H9 (cell line): Measurements from ENCODE around the gene KRTAP12-2. TPM values are rescaled to one million over a fixed set of nuclear protein-coding genes. Genes with fewer than 3 reads are reported as not detected.
A peak's percentile ranks its signal among the peaks of the same experiment; 100 is the strongest.

ENCODE experiments used
- DNase-seq: peaks from one replicate; pipeline ENCODE4 v3.0.0-alpha.2; 2017
- H2AFZ ChIP-seq: one replicate; pipeline ENCODE4 v1.6.1; 2013; ENCODE audit warnings: mild to moderate bottlenecking, low read length, control low read depth, moderate library complexity
- H2AK5ac ChIP-seq: 2 replicates; pipeline ENCODE4 v1.6.1; 2013; ENCODE audit warnings: low read length, control low read depth, mixed read lengths; ENCODE audit not compliant: insufficient read length
- H2BK120ac ChIP-seq: one replicate; pipeline ENCODE4 v1.6.1; 2013; ENCODE audit warnings: low read depth, mild to moderate bottlenecking, low read length, control low read depth, inconsistent platforms; ENCODE audit not compliant: poor library complexity, severe bottlenecking
- H2BK12ac ChIP-seq: 2 replicates; pipeline ENCODE4 v1.6.1; 2013; ENCODE audit warnings: low read length, control low read depth, mixed read lengths, low read depth; ENCODE audit not compliant: insufficient read length
- H2BK15ac ChIP-seq: 2 replicates; pipeline ENCODE4 v1.6.1; 2013; ENCODE audit warnings: low read depth, low read length, control low read depth
- H2BK20ac ChIP-seq: one replicate; pipeline ENCODE4 v1.6.1; 2013; ENCODE audit warnings: low read depth, mild to moderate bottlenecking, low read length, control low read depth, inconsistent platforms; ENCODE audit not compliant: poor library complexity, severe bottlenecking
- H2BK5ac ChIP-seq: 2 replicates; pipeline ENCODE4 v1.6.1; 2013; ENCODE audit warnings: low read length, control low read depth, mixed read lengths; ENCODE audit not compliant: insufficient read length
- H3K14ac ChIP-seq: 2 replicates; pipeline ENCODE4 v1.6.1; 2013; ENCODE audit warnings: low read length, control low read depth; ENCODE audit not compliant: insufficient read depth
- H3K18ac ChIP-seq: 2 replicates; pipeline ENCODE4 v1.6.1; 2013; ENCODE audit warnings: low read depth, mild to moderate bottlenecking, mixed read lengths, low read length, control low read depth; ENCODE audit not compliant: insufficient read length
- H3K23ac ChIP-seq: 2 replicates; pipeline ENCODE4 v1.6.1; 2013; ENCODE audit warnings: low read length, control low read depth, mixed read lengths, low read depth; ENCODE audit not compliant: insufficient read length
- H3K23me2 ChIP-seq: 2 replicates; pipeline ENCODE4 v1.6.1; 2013; ENCODE audit warnings: low read depth, mild to moderate bottlenecking, mixed read lengths, low read length, control low read depth; ENCODE audit not compliant: insufficient read length, poor library complexity, severe bottlenecking
- H3K27ac ChIP-seq: 2 replicates; pipeline ENCODE4 v1.5.1; 2013; ENCODE audit warnings: low read length, control low read depth, mixed read lengths, low read depth; ENCODE audit not compliant: insufficient read length
- H3K27me3 ChIP-seq: 2 replicates; pipeline ENCODE4 v1.6.1; 2013; ENCODE audit warnings: low read length, control low read depth, inconsistent platforms; ENCODE audit not compliant: insufficient read depth
- H3K4ac ChIP-seq: 2 replicates; pipeline ENCODE4 v1.6.1; 2013; ENCODE audit warnings: low read depth, mild to moderate bottlenecking, control low read depth, inconsistent platforms, low read length, moderate library complexity
- H3K4me1 ChIP-seq: 2 replicates; pipeline ENCODE4 v1.6.1; 2013; ENCODE audit warnings: low read length, control low read depth, inconsistent platforms; ENCODE audit not compliant: insufficient read depth
- H3K4me2 ChIP-seq: 2 replicates; pipeline ENCODE4 v1.6.1; 2013; ENCODE audit warnings: low read length, control low read depth, mixed read lengths; ENCODE audit not compliant: insufficient read length, insufficient read depth
- H3K56ac ChIP-seq: 2 replicates; pipeline ENCODE4 v1.6.1; 2013; ENCODE audit warnings: low read depth, mild to moderate bottlenecking, mixed read lengths, low read length, control low read depth; ENCODE audit not compliant: insufficient read length
- H3K79me1 ChIP-seq: 2 replicates; pipeline ENCODE4 v1.6.1; 2013; ENCODE audit warnings: low read depth, mild to moderate bottlenecking, moderate library complexity, low read length, control low read depth, inconsistent platforms; ENCODE audit not compliant: insufficient read depth, poor library complexity, severe bottlenecking
- H3K79me2 ChIP-seq: 2 replicates; pipeline ENCODE4 v1.6.1; 2013; ENCODE audit warnings: low read length, control low read depth, inconsistent platforms; ENCODE audit not compliant: insufficient read depth
- H3K9ac ChIP-seq: 2 replicates; pipeline ENCODE4 v1.6.1; 2013; ENCODE audit warnings: low read length, control low read depth, mixed read lengths; ENCODE audit not compliant: insufficient read length; ENCODE audit errors: extremely low read depth
- H3K9me3 ChIP-seq: one replicate; pipeline ENCODE4 v1.6.1; 2013; ENCODE audit warnings: low read depth, low read length, inconsistent platforms; ENCODE audit not compliant: control insufficient read depth
- H3T11ph ChIP-seq: one replicate; pipeline ENCODE4 v1.6.1; 2013; ENCODE audit warnings: mild to moderate bottlenecking, low read length, control low read depth, inconsistent platforms
- H4K20me1 ChIP-seq: one replicate; pipeline ENCODE4 v1.6.1; 2013; ENCODE audit not compliant: control insufficient read depth, insufficient read length, insufficient read depth
- H4K5ac ChIP-seq: 2 replicates; pipeline ENCODE4 v1.6.1; 2013; ENCODE audit warnings: low read depth, mild to moderate bottlenecking, mixed read lengths, low read length, control low read depth; ENCODE audit not compliant: insufficient read length
- H4K8ac ChIP-seq: replicated peaks from 2 replicates; pipeline ENCODE4 v1.6.1; 2013; ENCODE audit warnings: low read length, control low read depth, mixed read lengths, low read depth; ENCODE audit not compliant: insufficient read length
- H4K91ac ChIP-seq: 2 replicates; pipeline ENCODE4 v1.6.1; 2013; ENCODE audit warnings: low read depth, mild to moderate bottlenecking, moderate library complexity, mixed read lengths, low read length, control low read depth; ENCODE audit not compliant: insufficient read length
- H3K27ac Mint-ChIP-seq, 3 experiments: 2 replicates in 2 of 3; 3 replicates in 1 of 3; pipeline ENCODE4 v1.8.0; 2020 to 2021; ENCODE audit warnings: mixed read lengths in 3 of 3, mild to moderate bottlenecking in 1 of 3, moderate library complexity in 1 of 3
- H3K27me3 Mint-ChIP-seq: 2 replicates; pipeline ENCODE4 v1.8.0; 2021; ENCODE audit warnings: low read depth, mild to moderate bottlenecking, moderate library complexity, mixed read lengths
- H3K36me3 Mint-ChIP-seq, 3 experiments: 2 replicates in 2 of 3; 3 replicates in 1 of 3; pipeline ENCODE4 v1.8.0; 2020 to 2021; ENCODE audit warnings: low read depth in 3 of 3, mixed read lengths in 3 of 3; ENCODE audit not compliant: insufficient read depth in 1 of 3
- H3K4me1 Mint-ChIP-seq, 2 experiments: 2 replicates each; pipeline ENCODE4 v1.8.0; 2020; ENCODE audit warnings: mixed read lengths in 2 of 2
- H3K4me3 Mint-ChIP-seq, 2 experiments: 2 replicates in 1 of 2; 3 replicates in 1 of 2; pipeline ENCODE4 v1.8.0; 2020 to 2021; ENCODE audit warnings: mild to moderate bottlenecking in 2 of 2, mixed read lengths in 2 of 2, moderate library complexity in 1 of 2
- H3K9me3 Mint-ChIP-seq, 2 experiments: 2 replicates in 1 of 2; 3 replicates in 1 of 2; pipeline ENCODE4 v1.8.0; 2020; ENCODE audit warnings: mild to moderate bottlenecking in 2 of 2, mixed read lengths in 2 of 2, moderate library complexity in 1 of 2
- WGBS: extraction: QIAGEN DNeasy Blood & Tissue Kit; methylation state at CpG from one replicate; pipeline ENCODE4 v1.1.7; 2013; ENCODE audit warnings: missing lambda C conversion rate, low lambda C conversion rate, mixed read lengths; ENCODE audit not compliant: insufficient read length; ENCODE audit errors: extremely low coverage; 5-methylcytosine and 5-hydroxymethylcytosine counted together
- total RNA-seq: library from RNA; stranded (reverse); gene quantifications from 2 replicates; pipeline ENCODE4 v1.2.1, GENCODE V29; 2021
- TF ChIP-seq, protein P1 (sequence below): fragments of 200-600 bp; sonication (generic); conservative IDR thresholded peaks from 3 replicates; pipeline ENCODE4 v1.8.0; 2021; ENCODE audit warnings: antibody characterized with exemption, mild to moderate bottlenecking

Gene KRTAP12-2
- total RNA-seq, 1 experiment from 2014 or later: not detected

DNA sequence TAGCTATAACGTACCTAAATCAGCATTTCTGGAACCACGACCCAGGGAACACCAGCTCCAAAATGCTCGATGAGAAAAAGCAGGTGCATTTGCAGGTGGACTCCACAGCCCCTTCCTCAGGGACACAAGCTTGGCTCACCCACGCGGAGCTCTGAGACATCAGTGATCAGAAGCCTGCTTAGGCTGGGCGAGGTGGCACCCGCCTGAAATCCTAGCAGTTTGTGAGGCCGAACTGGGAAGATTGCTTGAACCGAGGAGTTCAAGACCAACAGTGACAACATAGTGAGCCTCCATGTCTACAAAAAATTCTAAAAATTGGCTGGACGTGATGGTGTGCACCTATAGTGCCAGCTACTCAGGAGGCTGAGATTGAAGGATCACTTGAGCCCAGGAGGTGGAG is 47.1 kb upstream of the KRTAP12-2 start:
- Histone ChIP-seq H3T11ph (no peak overlapping the region), H3K23ac (no peak overlapping the region), H2BK5ac (no peak overlapping the region), H3K23me2 (peaks cover 19% of the 10 kb centered on the region), H3K4ac (no peak overlapping the region), H3K4me1 (peaks cover 3% of the 10 kb centered on the region; the same call in 1 of the 2 replicates), H2AK5ac (no peak overlapping the region), H3K9me3 (no peaks in the 10 kb centered on the region), H3K56ac (no peak overlapping the region), H2BK15ac (no peak overlapping the region), H4K91ac (no peak overlapping the region), H3K27me3 (peaks cover 37% of the 10 kb centered on the region; the same call in 1 of the 2 replicates), H4K8ac (no peak overlapping the region), H3K18ac (no peak overlapping the region), H3K4me2 (no peak overlapping the region), H4K5ac (no peak overlapping the region), H4K20me1 (no peaks in the 10 kb centered on the region), H3K14ac (no peak overlapping the region), H3K79me1 (no peaks in the 10 kb centered on the region), H3K79me2 (no peaks in the 10 kb centered on the region), H3K27ac (no peak overlapping the region), H2BK12ac (no peak overlapping the region), H2BK120ac (no peak overlapping the region), H2BK20ac (no peak overlapping the region), H2AFZ (no peak overlapping the region), H3K9ac (no peak overlapping the region)
- WGBS: no CpG with 5 or more reads among the region's 10 CpGs
- DNase-seq: no peak
- peaks cover 50 to 62% of the 10 kb centered on the region in 2 experiments for H3K4me1 Mint-ChIP-seq
- peak overlapping the region in 1 of 3 experiments; percentile 82; a peak in 2 of 7 replicates for H3K27ac Mint-ChIP-seq
- TF ChIP-seq, protein P1, sequence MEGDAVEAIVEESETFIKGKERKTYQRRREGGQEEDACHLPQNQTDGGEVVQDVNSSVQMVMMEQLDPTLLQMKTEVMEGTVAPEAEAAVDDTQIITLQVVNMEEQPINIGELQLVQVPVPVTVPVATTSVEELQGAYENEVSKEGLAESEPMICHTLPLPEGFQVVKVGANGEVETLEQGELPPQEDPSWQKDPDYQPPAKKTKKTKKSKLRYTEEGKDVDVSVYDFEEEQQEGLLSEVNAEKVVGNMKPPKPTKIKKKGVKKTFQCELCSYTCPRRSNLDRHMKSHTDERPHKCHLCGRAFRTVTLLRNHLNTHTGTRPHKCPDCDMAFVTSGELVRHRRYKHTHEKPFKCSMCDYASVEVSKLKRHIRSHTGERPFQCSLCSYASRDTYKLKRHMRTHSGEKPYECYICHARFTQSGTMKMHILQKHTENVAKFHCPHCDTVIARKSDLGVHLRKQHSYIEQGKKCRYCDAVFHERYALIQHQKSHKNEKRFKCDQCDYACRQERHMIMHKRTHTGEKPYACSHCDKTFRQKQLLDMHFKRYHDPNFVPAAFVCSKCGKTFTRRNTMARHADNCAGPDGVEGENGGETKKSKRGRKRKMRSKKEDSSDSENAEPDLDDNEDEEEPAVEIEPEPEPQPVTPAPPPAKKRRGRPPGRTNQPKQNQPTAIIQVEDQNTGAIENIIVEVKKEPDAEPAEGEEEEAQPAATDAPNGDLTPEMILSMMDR: no peak
- no peak overlapping the region for H3K4me3 Mint-ChIP-seq
- peaks cover 73% of the 10 kb centered on the region for H3K27me3 Mint-ChIP-seq
- H3K9me3 Mint-ChIP-seq: no peaks in the 10 kb centered on the region; a peak in 1 of 5 replicates
- no peaks in the 10 kb centered on the region; a peak in 3 of 7 replicates for H3K36me3 Mint-ChIP-seq
